Upper lobe of right lung (tissue), 1 donor: ENCODE measurements around the gene CD109. TPM values are rescaled to one million over a fixed set of nuclear protein-coding genes. Genes with fewer than 3 reads are reported as not detected.

Source experiments
- ATAC-seq: fragments of 200-7000 bp; cut with Tn5 transposase; one replicate; pipeline ENCODE4 v1.9.1; 2020; ENCODE audit warnings: mild to moderate bottlenecking, moderate library complexity
- DNase-seq: peaks from one replicate; pipeline ENCODE4 v3.0.0-alpha.2; 2020
- H3K27ac ChIP-seq: fragments of 200-600 bp; one replicate; pipeline ENCODE4 v1.8.0; 2022
- H3K27me3 ChIP-seq: fragments of 200-600 bp; one replicate; pipeline ENCODE4 v1.8.0; 2022; ENCODE audit warnings: mild to moderate bottlenecking
- H3K36me3 ChIP-seq: fragments of 200-600 bp; one replicate; pipeline ENCODE4 v1.8.0; 2022
- H3K4me1 ChIP-seq: fragments of 200-600 bp; one replicate; pipeline ENCODE4 v1.8.0; 2022
- H3K4me3 ChIP-seq: fragments of 200-600 bp; one replicate; pipeline ENCODE4 v1.8.0; 2022; ENCODE audit warnings: mild to moderate bottlenecking
- H3K9me3 ChIP-seq: fragments of 200-600 bp; one replicate; pipeline ENCODE4 v1.8.0; 2022
- intact Hi-C: fragments of 100-400 bp; cut with DNase I; formaldehyde crosslinking; loops from one replicate; pipeline ENCODE4 v1.11.0; 2022
- total RNA-seq: library from RNA; stranded (reverse); fragmentation: NEBNext Ultra II Directional; extraction: Animal tissue kit (Norgen Biotek cat#: 25700); gene quantifications from one replicate; pipeline ENCODE4 v1.2.1, GENCODE V29; 2021
- TF ChIP-seq, protein P1 (sequence below): fragments of 200-600 bp; IDR thresholded peaks from one replicate; pipeline ENCODE4 v1.8.0; 2022; ENCODE audit warnings: antibody characterized with exemption
- donor health status: DM: no; HTN: yes; CAD: no; lungs with severe emphysema.

CD109 gene
- total RNA-seq, 1 donor from 2014 or later = 22.1 TPM

DNA sequence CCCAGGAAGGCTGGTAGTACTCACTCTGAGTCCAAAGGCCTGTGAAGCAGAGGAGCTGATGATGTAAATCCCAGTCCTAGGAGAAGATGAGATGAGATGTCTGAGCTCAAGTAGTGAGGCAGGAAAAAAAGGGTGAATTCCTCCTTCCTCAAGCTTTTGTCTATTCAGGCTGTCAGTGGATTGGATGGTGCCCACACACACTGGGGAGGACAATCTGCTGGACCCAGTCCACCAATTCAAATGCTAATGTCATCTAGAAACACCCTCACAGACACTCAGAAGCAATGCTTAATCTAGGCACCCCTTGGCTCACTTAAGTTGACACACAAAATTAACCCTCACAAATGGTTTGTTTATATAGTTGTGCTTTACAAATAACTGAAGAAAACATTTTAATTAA is 94.6 kb downstream of the CD109 start:
- no peak for ATAC-seq
- intact Hi-C loops = no loop called here

DNA sequence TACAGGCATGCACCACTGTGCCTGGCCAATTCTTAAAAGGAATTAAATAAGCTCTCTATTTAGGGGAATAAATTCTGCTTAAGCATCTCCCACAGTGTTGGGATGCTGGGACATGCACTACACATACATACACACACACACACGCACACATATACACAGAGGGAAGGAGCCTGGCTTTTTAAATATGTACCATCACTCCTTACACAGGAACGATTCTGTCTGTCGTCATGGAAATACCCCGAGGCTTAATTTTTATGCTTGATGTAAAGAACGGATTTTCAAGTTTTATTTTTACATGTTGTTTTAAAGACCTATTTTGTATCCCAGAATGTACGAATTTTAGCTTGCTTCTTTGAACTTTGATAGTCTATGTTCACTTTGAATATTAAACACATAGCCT is 95.3 kb downstream of the CD109 start:
- DNase-seq (no peak), ATAC-seq (no peak)
- intact Hi-C loops = no loop called here
- TF ChIP-seq, protein P1, sequence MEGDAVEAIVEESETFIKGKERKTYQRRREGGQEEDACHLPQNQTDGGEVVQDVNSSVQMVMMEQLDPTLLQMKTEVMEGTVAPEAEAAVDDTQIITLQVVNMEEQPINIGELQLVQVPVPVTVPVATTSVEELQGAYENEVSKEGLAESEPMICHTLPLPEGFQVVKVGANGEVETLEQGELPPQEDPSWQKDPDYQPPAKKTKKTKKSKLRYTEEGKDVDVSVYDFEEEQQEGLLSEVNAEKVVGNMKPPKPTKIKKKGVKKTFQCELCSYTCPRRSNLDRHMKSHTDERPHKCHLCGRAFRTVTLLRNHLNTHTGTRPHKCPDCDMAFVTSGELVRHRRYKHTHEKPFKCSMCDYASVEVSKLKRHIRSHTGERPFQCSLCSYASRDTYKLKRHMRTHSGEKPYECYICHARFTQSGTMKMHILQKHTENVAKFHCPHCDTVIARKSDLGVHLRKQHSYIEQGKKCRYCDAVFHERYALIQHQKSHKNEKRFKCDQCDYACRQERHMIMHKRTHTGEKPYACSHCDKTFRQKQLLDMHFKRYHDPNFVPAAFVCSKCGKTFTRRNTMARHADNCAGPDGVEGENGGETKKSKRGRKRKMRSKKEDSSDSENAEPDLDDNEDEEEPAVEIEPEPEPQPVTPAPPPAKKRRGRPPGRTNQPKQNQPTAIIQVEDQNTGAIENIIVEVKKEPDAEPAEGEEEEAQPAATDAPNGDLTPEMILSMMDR = no peak
- Histone ChIP-seq H3K4me3 (no peak overlapping the region), H3K9me3 (no peaks in the 10 kb centered on the region), H3K36me3 (no peaks in the 10 kb centered on the region), H3K27ac (no peak overlapping the region), H3K27me3 (no peaks in the 10 kb centered on the region), H3K4me1 (no peaks in the 10 kb centered on the region)

More for the DNA sequence above, 94.6 kb downstream of the CD109 start:
- no peaks in the 10 kb centered on the region for H3K36me3 ChIP-seq
- TF ChIP-seq, protein P1 = no peak
- no peaks in the 10 kb centered on the region for H3K27me3 ChIP-seq
- no peaks in the 10 kb centered on the region for H3K4me1 ChIP-seq
- no peak overlapping the region for H3K4me3 ChIP-seq
- no peak for DNase-seq
- no peaks in the 10 kb centered on the region for H3K9me3 ChIP-seq
- no peak overlapping the region for H3K27ac ChIP-seq

DNA sequence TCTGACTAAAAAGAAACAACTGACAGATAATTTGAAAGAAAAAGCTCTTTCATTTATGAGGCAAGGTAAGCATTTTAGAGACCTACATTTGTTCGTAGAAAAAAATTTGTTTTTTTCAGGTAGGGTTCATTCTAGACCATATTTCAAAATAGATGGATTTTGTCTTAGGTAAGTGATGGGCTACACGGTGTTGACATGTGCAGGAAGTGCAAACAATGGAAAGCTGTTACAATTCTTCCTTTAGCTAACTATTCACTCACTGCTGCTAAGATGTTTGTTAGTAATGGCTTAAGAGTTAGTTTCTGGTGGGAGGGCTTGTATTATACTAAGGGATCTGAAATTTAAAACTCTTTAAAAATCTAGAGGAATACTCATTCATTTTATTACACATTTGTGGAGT is 96.7 kb downstream of the CD109 start:
- Histone ChIP-seq H3K9me3 (no peaks in the 10 kb centered on the region), H3K27ac (no peak overlapping the region), H3K27me3 (no peaks in the 10 kb centered on the region), H3K4me1 (no peaks in the 10 kb centered on the region), H3K4me3 (no peak overlapping the region), H3K36me3 (no peaks in the 10 kb centered on the region)
- TF ChIP-seq, protein P1 = no peak
- intact Hi-C loops = no loop called here
- DNase-seq (no peak), ATAC-seq (no peak)

DNA sequence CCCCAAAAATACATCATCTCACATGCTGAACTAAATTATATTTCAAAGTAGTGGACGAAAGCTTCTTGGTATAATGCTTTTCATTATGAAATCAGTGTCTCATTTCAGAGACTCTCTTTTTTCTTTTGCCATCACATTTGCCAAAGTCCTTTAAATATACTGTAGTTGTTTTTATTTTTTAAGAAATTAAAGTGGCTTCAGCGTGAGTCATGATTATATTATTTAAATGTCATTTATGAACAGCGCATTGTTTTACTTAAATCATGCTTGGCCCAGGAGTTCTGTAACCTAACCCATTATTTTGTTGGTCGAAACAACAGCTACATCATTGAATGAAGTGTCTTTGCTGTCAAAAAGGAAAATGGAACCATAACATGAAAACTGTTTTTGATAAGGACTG is 100.9 kb downstream of the CD109 start:
- intact Hi-C loops = no loop called here
- Histone ChIP-seq H3K4me1 (no peaks in the 10 kb centered on the region), H3K9me3 (no peaks in the 10 kb centered on the region), H3K27me3 (no peaks in the 10 kb centered on the region), H3K4me3 (no peak overlapping the region), H3K36me3 (no peaks in the 10 kb centered on the region), H3K27ac (no peak overlapping the region)
- no peak for DNase-seq
- no peak for ATAC-seq
- TF ChIP-seq, protein P1 = no peak

DNA sequence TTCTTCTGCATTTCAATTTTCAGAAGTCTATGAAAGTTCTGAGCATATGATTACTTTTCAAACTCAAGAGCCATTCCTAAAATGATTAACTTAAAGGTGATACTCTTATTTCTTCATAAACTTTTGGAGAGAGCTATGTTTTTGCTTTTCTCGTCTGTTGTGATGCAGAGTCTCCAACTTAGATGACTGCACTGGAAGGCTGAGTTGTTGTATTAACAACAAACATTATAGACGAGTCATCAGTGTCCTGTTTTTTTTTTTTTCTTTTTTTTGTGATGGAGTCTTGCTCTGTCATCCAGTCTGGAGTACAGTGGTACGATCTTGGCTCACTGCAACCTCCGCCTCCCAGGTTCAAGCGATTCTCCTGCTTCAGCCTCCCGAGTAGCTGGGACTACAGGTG is 101.9 kb downstream of the CD109 start:
- Histone ChIP-seq H3K4me3 (no peak overlapping the region), H3K9me3 (no peaks in the 10 kb centered on the region), H3K4me1 (no peaks in the 10 kb centered on the region), H3K36me3 (no peaks in the 10 kb centered on the region), H3K27ac (no peak overlapping the region), H3K27me3 (no peaks in the 10 kb centered on the region)
- DNase-seq (no peak), ATAC-seq (no peak)
- intact Hi-C loops = no loop called here
- TF ChIP-seq, protein P1 = no peak

DNA sequence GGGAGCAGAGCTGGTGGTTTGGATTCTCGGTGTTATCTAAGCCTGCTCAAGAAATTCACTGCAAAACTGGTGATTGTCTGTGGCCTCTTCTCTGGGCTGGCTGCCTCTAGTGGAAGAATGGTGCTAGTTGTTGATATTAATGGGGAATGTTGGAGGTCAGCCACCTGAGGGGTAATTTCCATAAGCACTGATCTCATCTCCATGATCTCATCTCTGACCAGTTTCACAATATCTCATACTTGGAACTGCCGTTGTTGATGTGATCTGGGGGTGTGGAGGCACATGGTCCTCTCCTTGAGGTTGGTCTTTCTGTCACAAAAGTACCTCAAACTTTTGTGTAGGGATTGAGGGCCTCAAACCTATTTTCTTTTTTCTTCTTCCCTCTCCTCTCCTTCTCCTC is 102.6 kb downstream of the CD109 start:
- DNase-seq (no peak), ATAC-seq (no peak)
- Histone ChIP-seq H3K36me3 (no peaks in the 10 kb centered on the region), H3K4me1 (no peaks in the 10 kb centered on the region), H3K27me3 (no peaks in the 10 kb centered on the region), H3K4me3 (no peak overlapping the region), H3K9me3 (no peaks in the 10 kb centered on the region), H3K27ac (no peak overlapping the region)
- intact Hi-C loops = no loop called here
- TF ChIP-seq, protein P1 = no peak
